Left renal cortex interstitium (tissue), 4 donors: ENCODE measurements around the gene C1QTNF12. TPM values are rescaled to one million over a fixed set of nuclear protein-coding genes. Genes with fewer than 3 reads are reported as not detected.

Source experiments
- DNase-seq, 4 donors: peaks; one replicate each; pipeline ENCODE4 v3.0.0-alpha.2; 2013; ENCODE audit warnings: low read depth in 4 of 4, low spot score in 2 of 4, missing footprints in 1 of 4
- polyA plus RNA-seq, 4 donors: library from polyadenylated mRNA; unstranded; fragments of 120-200 nt; gene quantifications; one replicate each; pipeline ENCODE4 v1.2.1, GENCODE V29; 2013; ENCODE audit not compliant: insufficient read length in 4 of 4

The C1QTNF12 gene
- polyA plus RNA-seq, 4 donors = 7.2 to 17.3 (median 14.9) TPM

- no peak for DNase-seq
These were observed 36.5 kb upstream of the C1QTNF12 start for GRCh38 chr1:1282998-1283397.

GRCh38 chr1:1281533-1282321 is 35.2 kb upstream of the C1QTNF12 start:
- DNase-seq = no peak

- DNase-seq = no peak
These were observed 34.4 kb upstream of the C1QTNF12 start for GRCh38 chr1:1280782-1281481.

GRCh38 chr1:1279028-1279427 is 32.5 kb upstream of the C1QTNF12 start:
- DNase-seq = no peak

- DNase-seq = no peak
These were observed 32.1 kb upstream of the C1QTNF12 start for GRCh38 chr1:1278620-1279019.

- no peak for DNase-seq
These were observed 29.3 kb upstream of the C1QTNF12 start for GRCh38 chr1:1275836-1276235.

- no peak for DNase-seq
These were observed 28.5 kb upstream of the C1QTNF12 start for GRCh38 chr1:1274931-1275431.

- DNase-seq = no peak
These were observed 27.9 kb upstream of the C1QTNF12 start for GRCh38 chr1:1274299-1274930.

- peak in 3 of 4 donors; percentile 67 to 79 (median 73) for DNase-seq
These were observed 27.2 kb upstream of the C1QTNF12 start, which contains the start of gene UBE2J2 for GRCh38 chr1:1273512-1274298. TSS of gene UBE2J2 (minus strand) at chr1:1273854. CDS start at chr1:1267992, 5,862 bp downstream.

- DNase-seq = no peak
These were observed 26.6 kb upstream of the C1QTNF12 start for GRCh38 chr1:1273209-1273511.

- no peak for DNase-seq
These were observed 26.1 kb upstream of the C1QTNF12 start for GRCh38 chr1:1272341-1273208.

GRCh38 chr1:1270813-1271212 is 24.3 kb upstream of the C1QTNF12 start:
- no peak for DNase-seq

- DNase-seq = no peak
These were observed 21.8 kb upstream of the C1QTNF12 start for GRCh38 chr1:1268284-1268682.

- DNase-seq = no peak
These were observed 21.2 kb upstream of the C1QTNF12 start for GRCh38 chr1:1267488-1268283.

GRCh38 chr1:1264868-1265272 is 18.3 kb upstream of the C1QTNF12 start:
- no peak for DNase-seq

- DNase-seq = no peak
These were observed 17.5 kb upstream of the C1QTNF12 start for GRCh38 chr1:1264026-1264425.

GRCh38 chr1:1262758-1263157 is 16.2 kb upstream of the C1QTNF12 start:
- no peak for DNase-seq

- DNase-seq = no peak
These were observed 15.5 kb upstream of the C1QTNF12 start for GRCh38 chr1:1262071-1262470.
